K562 (cell line): Measurements from ENCODE around the gene TLR6. TPM values are rescaled to one million over a fixed set of nuclear protein-coding genes. Genes with fewer than 3 reads are reported as not detected.

Experiments
- CEBPB ChIP-seq: fragments of 450-650 bp; IDR thresholded peaks from 2 replicates; pipeline ENCODE4 v1.6.1; 2016; ENCODE audit warnings: missing genetic modification characterization, missing compliant biosample characterization
- HDAC1 ChIP-seq, 2 experiments: fragments of 450-650 bp; IDR thresholded peaks; 2 replicates each; pipeline ENCODE4 v1.6.1; 2016 to 2017; ENCODE audit warnings: inconsistent platforms in 1 of 2, mild to moderate bottlenecking in 1 of 2, moderate library complexity in 1 of 2
- HNRNPUL1 ChIP-seq: fragments of 200-400 bp; formaldehyde crosslinking; IDR thresholded peaks from 2 replicates; pipeline ENCODE4 v1.6.1; 2017; ENCODE audit warnings: low read length
- MEF2D ChIP-seq: conservative IDR thresholded peaks from 2 replicates; pipeline ENCODE4 v1.6.1; 2016; ENCODE audit warnings: low read depth, missing genetic modification characterization, missing compliant biosample characterization
- MTA2 ChIP-seq: fragments of 450-650 bp; IDR thresholded peaks from 2 replicates; pipeline ENCODE4 v1.6.1; 2016; ENCODE audit warnings: low read depth
- NR4A1 ChIP-seq, 2 experiments: fragments of 250-450 bp in 1 of 2; fragments of 450-650 bp in 1 of 2; sonication (Bioruptor Pico) in 1 of 2; IDR thresholded peaks; 2 replicates each; pipeline versions ENCODE4 v1.4.0 to v1.6.1; 2016 to 2020; ENCODE audit warnings: mild to moderate bottlenecking in 2 of 2, missing compliant biosample characterization in 1 of 2, missing genetic modification characterization in 1 of 2, moderate library complexity in 1 of 2
- NUFIP1 ChIP-seq: fragments of 450-650 bp; IDR thresholded peaks from 2 replicates; pipeline ENCODE4 v1.6.1; 2018; ENCODE audit not compliant: partially characterized antibody
- PHF21A ChIP-seq: fragments of 450-650 bp; IDR thresholded peaks from 2 replicates; pipeline ENCODE4 v1.6.1; 2017; ENCODE audit warnings: low read depth, borderline replicate concordance
- POLR2B ChIP-seq: fragments of 450-650 bp; IDR thresholded peaks from 2 replicates; pipeline ENCODE4 v1.6.1; 2018; ENCODE audit warnings: low read depth; ENCODE audit not compliant: partially characterized antibody
- RCOR1 ChIP-seq, 2 experiments: IDR thresholded peaks; 2 replicates each; pipeline ENCODE4 v1.6.1; 2012; ENCODE audit warnings: low read depth in 2 of 2, low read length in 2 of 2, borderline replicate concordance in 1 of 2, improper control_type of control experiment in 1 of 2
- U2AF1 ChIP-seq: fragments of 200-400 bp; formaldehyde crosslinking; optimal IDR thresholded peaks from 2 replicates; pipeline ENCODE3; 2017; ENCODE audit warnings: mild to moderate bottlenecking, low read depth, low read length, moderate library complexity
- ZNF354B ChIP-seq: fragments of 250-450 bp; sonication (Bioruptor Pico); IDR thresholded peaks from 2 replicates; pipeline ENCODE4 v1.4.0; 2020
- polyA plus RNA-seq, 8 experiments: library from polyadenylated mRNA; depleted of rRNA in 4 of 8; stranded (reverse) in 5 of 8; unstranded in 3 of 8; fragments of >200 nt; fragmentation: Nextera tagmentation in 2 of 8; fragmentation: Illumina TruSeq in 1 of 8; extraction: Ambion mirVana in 2 of 8; extraction: Trizol in 1 of 8; gene quantifications; 2 replicates each; pipeline versions ENCODE4 v1.2.1 to v1.2.3, GENCODE V29; 2011 to 2014; ENCODE audit warnings: inconsistent platforms in 1 of 8, missing spikeins in 1 of 8
- total RNA-seq, 7 experiments: library from RNA; depleted of rRNA in 6 of 7; stranded (reverse); fragments of >200 nt in 6 of 7; fragmentation: Illumina TruSeq in 2 of 7; extraction: Trizol in 2 of 7; gene quantifications; 2 replicates each; pipeline versions ENCODE4 v1.2.1 to v1.2.3, GENCODE V29; 2011 to 2021; ENCODE audit warnings: low replicate concordance in 1 of 7
- TF ChIP-seq, protein P1 (sequence below): fragments of 200-800 bp; sonication (Bioruptor generic); IDR thresholded peaks from 2 replicates; pipeline ENCODE4 v1.6.1; 2017; ENCODE audit warnings: missing genetic modification characterization, missing compliant biosample characterization
- TF ChIP-seq, protein P2 (sequence below): fragments of 250-450 bp; sonication (Bioruptor Pico); IDR thresholded peaks from 2 replicates; pipeline ENCODE4 v1.4.0; 2020
- TF ChIP-seq, protein P3 (sequence below): conservative IDR thresholded peaks from 2 replicates; pipeline ENCODE4 v1.6.1; 2011; ENCODE audit warnings: low read depth, mild to moderate bottlenecking, low read length; ENCODE audit not compliant: control insufficient read depth
- TF ChIP-seq, protein P4 (sequence below): fragments of 250-450 bp; sonication (Bioruptor Pico); IDR thresholded peaks from 2 replicates; pipeline ENCODE4 v1.8.0; 2022; ENCODE audit warnings: moderate library complexity, mild to moderate bottlenecking, inconsistent platforms

Gene TLR6
- total and polyA plus RNA-seq, 9 of the 15 experiments (the other 6 are each of a cell fraction or from before 2014, with no cell fraction given), result 0.08 to 1.9 (median 0.91) TPM

DNA sequence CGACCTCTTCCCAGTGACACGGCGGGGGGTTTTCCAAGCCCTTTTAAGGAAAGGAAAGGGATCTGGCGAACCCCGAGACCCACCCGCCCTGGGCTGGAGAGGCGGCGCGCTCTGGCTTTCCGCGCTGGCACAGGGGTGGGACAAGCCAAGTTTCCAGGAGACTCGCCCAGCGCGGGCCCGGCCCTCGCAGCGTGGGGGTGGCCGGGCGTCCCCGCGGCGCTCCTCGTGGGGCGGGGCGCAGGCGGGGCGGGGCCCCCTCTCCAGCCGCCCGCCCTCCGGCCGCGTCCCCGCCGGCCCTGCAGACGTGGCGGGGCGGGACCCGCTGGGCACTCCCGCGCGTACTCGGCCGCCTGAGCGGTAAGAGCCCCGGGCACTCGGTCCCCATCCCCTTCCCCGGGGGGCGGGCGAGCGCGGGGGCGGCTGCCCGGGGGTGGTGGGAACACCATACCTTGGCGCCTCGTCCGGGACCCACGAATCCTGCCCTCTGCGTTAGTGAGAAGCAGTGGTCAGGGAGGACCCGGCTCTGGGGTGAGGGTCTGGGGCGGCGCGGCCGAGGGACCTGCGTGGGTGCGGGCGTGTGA, 11.0 kb upstream of the TLR6 start, which contains the start of gene FAM114A1 (continued):
- no peak for TF ChIP-seq NR4A1 (CRISPR knock-in tag; IDR thresholded peaks at IDR 0.05)
- TF ChIP-seq NR4A1 (tag; IDR thresholded peaks at IDR 0.05), result no peak
- TF ChIP-seq NUFIP1, result no peak
- TF ChIP-seq RCOR1 (IDR thresholded peaks at IDR 0.05; ENCODE audit: borderline replicate concordance in 1 of 2, low read depth in 2 of 2, low read length in 2 of 2), result 0 out of 4 replicates have a peak, but pooled peaks of 1 of the 2 experiments have one; percentile 18
- TF ChIP-seq PHF21A, result no peak
- TF ChIP-seq MTA2, result no peak
- TF ChIP-seq CEBPB (tag), result no peak
- TF ChIP-seq, protein P1, sequence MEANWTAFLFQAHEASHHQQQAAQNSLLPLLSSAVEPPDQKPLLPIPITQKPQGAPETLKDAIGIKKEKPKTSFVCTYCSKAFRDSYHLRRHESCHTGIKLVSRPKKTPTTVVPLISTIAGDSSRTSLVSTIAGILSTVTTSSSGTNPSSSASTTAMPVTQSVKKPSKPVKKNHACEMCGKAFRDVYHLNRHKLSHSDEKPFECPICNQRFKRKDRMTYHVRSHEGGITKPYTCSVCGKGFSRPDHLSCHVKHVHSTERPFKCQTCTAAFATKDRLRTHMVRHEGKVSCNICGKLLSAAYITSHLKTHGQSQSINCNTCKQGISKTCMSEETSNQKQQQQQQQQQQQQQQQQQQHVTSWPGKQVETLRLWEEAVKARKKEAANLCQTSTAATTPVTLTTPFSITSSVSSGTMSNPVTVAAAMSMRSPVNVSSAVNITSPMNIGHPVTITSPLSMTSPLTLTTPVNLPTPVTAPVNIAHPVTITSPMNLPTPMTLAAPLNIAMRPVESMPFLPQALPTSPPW (CRISPR knock-in tag), result peak; percentile 93
- no peak for TF ChIP-seq HNRNPUL1
- no peak for TF ChIP-seq MEF2D
- TF ChIP-seq POLR2B, result no peak
- TF ChIP-seq HDAC1 (IDR thresholded peaks at IDR 0.05), result no peak
- TF ChIP-seq, protein P2, sequence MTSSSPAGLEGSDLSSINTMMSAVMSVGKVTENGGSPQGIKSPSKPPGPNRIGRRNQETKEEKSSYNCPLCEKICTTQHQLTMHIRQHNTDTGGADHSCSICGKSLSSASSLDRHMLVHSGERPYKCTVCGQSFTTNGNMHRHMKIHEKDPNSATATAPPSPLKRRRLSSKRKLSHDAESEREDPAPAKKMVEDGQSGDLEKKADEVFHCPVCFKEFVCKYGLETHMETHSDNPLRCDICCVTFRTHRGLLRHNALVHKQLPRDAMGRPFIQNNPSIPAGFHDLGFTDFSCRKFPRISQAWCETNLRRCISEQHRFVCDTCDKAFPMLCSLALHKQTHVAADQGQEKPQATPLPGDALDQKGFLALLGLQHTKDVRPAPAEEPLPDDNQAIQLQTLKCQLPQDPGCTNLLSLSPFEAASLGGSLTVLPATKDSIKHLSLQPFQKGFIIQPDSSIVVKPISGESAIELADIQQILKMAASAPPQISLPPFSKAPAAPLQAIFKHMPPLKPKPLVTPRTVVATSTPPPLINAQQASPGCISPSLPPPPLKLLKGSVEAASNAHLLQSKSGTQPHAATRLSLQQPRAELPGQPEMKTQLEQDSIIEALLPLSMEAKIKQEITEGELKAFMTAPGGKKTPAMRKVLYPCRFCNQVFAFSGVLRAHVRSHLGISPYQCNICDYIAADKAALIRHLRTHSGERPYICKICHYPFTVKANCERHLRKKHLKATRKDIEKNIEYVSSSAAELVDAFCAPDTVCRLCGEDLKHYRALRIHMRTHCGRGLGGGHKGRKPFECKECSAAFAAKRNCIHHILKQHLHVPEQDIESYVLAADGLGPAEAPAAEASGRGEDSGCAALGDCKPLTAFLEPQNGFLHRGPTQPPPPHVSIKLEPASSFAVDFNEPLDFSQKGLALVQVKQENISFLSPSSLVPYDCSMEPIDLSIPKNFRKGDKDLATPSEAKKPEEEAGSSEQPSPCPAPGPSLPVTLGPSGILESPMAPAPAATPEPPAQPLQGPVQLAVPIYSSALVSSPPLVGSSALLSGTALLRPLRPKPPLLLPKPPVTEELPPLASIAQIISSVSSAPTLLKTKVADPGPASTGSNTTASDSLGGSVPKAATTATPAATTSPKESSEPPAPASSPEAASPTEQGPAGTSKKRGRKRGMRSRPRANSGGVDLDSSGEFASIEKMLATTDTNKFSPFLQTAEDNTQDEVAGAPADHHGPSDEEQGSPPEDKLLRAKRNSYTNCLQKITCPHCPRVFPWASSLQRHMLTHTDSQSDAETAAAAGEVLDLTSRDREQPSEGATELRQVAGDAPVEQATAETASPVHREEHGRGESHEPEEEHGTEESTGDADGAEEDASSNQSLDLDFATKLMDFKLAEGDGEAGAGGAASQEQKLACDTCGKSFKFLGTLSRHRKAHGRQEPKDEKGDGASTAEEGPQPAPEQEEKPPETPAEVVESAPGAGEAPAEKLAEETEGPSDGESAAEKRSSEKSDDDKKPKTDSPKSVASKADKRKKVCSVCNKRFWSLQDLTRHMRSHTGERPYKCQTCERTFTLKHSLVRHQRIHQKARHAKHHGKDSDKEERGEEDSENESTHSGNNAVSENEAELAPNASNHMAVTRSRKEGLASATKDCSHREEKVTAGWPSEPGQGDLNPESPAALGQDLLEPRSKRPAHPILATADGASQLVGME (CRISPR knock-in tag), result no peak
- TF ChIP-seq, protein P3, sequence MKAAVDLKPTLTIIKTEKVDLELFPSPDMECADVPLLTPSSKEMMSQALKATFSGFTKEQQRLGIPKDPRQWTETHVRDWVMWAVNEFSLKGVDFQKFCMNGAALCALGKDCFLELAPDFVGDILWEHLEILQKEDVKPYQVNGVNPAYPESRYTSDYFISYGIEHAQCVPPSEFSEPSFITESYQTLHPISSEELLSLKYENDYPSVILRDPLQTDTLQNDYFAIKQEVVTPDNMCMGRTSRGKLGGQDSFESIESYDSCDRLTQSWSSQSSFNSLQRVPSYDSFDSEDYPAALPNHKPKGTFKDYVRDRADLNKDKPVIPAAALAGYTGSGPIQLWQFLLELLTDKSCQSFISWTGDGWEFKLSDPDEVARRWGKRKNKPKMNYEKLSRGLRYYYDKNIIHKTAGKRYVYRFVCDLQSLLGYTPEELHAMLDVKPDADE, result 0 out of 2 replicates have a peak, but pooled peaks have one; percentile 40
- TF ChIP-seq U2AF1, result no peak
- TF ChIP-seq, protein P4, sequence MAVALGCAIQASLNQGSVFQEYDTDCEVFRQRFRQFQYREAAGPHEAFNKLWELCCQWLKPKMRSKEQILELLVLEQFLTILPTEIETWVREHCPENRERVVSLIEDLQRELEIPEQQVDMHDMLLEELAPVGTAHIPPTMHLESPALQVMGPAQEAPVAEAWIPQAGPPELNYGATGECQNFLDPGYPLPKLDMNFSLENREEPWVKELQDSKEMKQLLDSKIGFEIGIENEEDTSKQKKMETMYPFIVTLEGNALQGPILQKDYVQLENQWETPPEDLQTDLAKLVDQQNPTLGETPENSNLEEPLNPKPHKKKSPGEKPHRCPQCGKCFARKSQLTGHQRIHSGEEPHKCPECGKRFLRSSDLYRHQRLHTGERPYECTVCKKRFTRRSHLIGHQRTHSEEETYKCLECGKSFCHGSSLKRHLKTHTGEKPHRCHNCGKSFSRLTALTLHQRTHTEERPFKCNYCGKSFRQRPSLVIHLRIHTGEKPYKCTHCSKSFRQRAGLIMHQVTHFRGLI (CRISPR knock-in tag), result no peak
- no peak for TF ChIP-seq ZNF354B (CRISPR knock-in tag)
